HG02763 (cell line): ENCODE results near the gene STAT1.

Source experiments
- ATAC-seq: cut with Tn5 transposase; IDR thresholded peaks from one replicate; pipeline ENCODE4 v1.9.1; 2021; ENCODE audit warnings: mild to moderate bottlenecking, moderate library complexity; ENCODE audit not compliant: unreplicated experiment

STAT1 gene

DNA sequence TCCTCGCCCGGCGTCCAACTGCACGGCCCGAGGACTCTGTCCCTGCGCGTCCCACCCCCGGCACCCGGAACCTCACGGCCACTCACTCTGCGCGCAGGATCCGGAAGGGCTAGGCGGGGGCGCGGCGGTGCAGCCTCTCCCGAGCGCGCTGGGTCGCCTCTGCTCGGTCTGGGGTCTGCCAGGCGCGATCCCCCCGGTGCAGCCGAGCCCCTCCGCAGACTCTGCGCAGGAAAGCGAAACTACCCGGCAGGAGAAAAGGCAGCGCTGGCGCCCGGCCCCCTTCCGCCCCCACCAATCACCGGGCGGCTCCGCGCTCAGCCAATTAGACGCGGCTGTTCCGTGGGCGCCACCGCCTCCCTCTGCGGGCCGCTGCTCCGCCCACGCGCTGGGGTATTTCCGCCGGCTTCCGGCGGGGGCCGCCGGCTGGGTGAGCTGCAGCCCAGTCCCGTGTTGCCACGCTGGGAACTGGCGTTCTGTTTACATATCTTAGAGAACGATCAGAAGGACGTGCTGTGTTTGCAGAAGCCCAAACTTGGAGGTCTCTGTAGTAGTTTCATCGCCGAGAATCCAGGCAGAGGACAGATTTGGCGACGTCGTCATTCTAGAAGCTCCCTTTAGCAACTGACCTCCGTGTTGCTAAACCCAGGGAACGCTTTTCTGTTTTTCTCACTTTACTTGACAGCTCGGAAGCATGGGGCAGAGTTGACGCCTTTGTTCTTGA lies at the start of gene STAT1:
Gene STAT1, minus strand, starts transcription at position 240 of the 721 bp plus-strand sequence. CDS start 4,168 bp downstream, outside the sequence.
- ATAC-seq = peak; percentile 84

DNA sequence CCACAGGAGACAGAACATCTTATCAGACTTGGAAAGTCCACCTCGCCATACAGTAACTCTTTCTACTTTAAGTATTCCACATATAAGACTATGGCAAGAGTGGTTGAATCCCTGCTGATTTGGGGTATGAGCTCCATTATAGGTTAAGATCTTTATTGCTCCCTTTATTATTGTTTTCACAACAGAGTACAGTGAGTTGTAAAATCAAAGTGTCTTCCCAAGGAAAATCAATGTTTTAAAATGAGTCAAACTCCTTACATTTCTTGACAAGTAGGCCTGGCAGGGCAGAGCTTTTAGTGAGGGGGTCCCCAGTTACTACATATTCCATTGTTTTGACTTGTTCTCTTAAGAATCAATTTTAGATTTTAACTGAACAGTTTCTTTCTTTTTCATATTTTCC lies 49.6 kb upstream of the STAT1 start:
- ATAC-seq = no peak

DNA sequence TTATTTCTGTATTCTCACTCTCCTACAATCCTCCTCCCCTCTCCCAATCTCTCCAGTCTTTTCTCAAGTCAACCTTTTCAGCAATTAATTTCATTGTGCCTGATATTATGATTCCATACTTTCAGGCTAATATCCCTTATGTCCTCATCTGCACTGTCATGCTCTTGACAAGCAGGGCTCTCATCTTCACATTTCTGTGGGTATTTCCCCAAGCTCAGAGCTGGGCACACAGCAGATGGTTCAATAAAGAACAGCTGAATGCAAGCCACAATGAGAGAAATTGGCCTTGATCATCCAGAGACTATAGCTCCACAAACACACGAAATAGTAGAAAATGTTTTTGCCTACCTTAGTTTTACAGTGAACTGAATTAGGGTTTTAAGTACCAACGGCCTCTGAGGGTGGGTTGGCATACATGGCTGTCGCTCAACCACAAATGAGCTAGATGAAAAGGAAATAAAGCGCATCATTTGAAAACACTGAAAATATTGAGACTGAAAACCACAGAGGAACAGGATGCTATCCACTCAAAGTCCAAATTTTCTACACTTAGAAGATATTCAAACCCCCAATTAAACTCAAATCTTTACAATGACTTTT lies 47.5 kb upstream of the STAT1 start:
- ATAC-seq = no peak

DNA sequence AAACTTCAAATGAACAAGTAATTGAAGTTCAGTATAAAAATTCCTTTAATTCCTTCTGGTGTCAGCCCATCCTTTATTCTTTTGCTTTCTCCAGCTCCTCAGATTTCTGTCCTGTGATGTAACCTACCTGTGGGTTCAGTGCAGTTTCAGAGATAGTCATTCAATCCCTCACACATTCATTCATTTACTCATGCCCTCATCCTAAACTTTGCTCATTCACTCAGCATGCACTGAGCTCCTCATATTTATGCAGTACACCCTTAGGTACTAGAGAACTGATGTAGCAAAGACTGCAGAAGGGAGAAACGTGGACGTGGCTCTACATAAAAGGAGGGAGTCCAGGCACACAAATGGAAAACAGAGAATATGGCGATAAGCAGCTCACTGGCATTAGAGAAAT lies 45.3 kb upstream of the STAT1 start:
- no peak for ATAC-seq

DNA sequence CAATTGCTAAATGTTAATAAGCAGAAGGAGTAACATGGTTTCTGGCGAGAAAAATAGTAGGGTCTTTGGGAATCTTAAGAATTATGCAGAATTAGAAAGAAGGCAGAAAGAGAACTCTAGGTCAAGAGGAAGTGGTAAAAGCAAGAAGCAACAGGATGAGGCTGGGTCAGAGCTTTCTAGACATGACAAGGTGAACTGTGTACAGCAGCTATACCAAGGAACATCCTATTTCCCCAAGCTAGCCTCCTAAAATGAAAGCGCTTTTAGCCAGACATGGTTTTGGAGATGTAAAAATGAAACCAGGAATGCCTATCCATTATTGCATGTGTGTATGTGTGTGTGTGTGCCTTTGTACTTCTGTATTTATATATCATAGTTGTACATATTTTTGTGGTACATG lies 42.3 kb upstream of the STAT1 start:
- no peak for ATAC-seq

DNA sequence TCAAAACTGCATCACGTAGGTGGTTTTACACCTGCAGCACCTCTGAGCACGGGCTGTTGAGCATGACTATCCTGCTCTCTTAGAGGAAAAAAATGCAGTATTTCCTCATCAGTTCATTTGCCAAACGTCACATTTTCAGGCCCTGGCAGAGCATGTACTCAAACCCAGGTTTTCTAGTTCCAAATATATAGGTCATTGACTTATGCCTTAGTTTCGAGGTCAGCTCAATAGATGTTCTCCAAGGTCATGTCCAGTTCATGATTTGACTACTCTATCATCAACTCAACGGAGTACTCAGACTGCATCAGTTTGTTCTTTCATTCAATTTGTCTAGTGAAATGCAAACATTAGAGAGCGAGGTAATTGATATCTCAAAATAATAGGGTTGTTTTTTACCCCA lies 39.3 kb upstream of the STAT1 start:
- ATAC-seq = no peak

DNA sequence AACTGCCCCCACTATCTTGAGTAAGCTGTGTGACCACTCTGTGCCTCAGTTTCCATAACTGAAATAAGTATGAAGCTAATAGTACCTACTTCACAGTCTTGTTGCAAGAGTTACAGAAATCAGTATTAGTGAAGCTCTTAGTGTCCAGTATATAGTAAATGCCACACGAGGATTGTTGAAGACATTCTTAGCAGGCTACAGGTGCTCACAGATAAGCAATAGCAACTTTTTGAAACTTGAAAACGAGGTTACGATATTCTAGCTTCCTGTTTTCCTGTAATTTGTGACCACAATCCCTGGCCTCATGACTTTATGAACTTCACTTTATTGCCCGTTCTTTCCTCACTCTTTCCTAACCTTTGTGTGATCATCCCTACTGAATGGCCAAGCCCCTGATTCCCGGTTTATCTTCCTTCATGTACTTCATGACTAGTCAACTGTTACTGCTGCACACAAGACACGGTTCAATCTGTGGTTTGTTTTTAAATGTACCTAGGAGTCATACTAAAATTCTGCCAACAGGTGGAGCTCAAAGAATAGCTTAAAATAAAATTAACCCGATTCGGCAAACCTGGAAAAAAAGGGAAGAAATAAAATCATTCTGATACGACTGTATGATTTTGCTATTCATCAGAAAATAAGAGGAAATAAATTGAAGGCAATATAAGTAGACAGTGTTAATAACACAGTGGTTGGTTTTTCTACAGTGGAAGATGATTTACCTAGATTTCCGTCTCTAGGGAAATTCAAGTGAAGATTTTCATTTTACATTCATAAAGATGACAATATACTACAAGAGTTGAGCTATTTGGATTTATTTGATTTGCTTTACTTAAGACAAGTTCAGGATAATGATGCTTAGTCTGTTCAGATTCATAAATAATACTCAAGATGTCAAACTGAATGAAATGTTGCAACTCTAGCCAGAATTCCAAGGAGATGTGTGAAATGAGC lies 38.1 kb upstream of the STAT1 start:
- ATAC-seq = peak; percentile 46

DNA sequence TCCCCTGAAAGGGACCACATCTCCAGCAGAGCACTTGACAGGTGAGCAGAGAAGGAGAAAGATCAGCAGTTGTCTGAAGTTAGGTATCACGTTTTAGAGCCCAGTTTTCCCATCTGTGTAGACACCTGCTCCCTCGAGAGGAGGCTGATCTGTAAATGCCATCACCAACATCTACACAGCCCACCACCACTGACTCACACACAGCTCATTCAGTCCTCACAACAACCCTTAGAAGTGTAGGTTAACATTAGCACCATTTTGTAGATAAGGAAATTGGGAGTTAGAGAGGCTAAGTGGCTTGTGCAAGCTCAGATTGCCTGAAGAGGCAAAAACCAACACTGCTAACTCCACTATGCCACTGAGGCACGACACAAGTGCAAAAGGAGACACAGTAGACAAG lies 37.2 kb upstream of the STAT1 start:
- ATAC-seq = no peak

DNA sequence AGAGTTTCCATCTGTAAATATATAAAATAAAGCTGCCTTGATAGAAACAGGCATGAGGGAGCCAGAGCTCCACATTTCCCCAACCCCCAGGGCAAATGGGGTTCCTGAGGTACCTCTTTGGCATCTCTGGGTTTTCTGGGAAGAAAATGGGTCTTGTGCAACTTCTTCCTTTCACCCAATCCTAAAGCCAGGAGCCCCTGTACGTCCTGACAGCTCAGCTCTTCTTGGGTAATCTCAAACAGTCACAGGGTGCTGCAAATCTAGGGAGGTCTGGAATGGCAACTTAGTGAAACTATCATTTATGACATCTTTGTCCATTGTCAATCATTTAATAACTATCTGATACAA lies 36.6 kb upstream of the STAT1 start:
- ATAC-seq = no peak

DNA sequence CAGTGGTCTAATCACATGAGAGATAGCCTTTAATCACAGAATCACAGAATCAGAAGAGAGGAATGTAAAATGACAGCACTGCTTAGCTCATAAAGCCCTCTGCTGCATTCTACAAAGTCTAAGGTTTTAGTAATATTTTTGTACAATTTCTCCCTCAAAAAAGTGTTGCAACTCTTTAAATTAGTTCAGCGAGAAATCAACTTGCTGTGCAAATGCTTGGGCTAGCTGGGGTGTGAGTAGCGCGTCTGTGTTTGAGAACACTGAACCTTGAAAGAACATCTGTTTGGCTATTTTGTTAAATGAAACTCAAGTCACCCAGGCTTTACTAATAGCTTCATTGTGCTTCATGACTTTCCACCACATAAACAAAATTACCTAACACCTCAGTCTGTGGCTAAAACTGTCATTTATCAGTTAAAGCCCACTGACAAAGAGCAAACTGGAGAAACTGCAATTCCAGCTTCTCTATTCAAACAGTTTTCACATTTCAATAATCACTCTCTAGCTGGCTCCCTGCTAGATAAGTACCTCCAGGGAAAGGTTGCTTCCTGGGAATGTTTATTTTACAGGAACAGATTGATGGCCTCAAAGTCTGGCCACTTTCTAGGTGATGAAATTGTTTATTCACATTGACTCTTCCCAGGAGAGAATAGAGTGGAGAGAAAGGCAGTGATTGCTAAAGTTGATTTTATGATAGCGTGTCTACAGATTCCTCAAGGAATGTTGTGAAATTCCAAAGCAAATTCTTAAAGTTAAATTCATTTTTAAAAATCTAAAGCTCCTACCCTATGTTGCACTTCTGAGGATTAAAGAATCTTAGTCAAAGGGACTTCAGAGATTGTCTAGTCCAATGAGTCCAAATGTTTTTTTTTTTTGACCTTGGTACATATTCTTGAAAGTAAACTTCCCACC lies 36.0 kb upstream of the STAT1 start:
- peak; percentile 73 for ATAC-seq

DNA sequence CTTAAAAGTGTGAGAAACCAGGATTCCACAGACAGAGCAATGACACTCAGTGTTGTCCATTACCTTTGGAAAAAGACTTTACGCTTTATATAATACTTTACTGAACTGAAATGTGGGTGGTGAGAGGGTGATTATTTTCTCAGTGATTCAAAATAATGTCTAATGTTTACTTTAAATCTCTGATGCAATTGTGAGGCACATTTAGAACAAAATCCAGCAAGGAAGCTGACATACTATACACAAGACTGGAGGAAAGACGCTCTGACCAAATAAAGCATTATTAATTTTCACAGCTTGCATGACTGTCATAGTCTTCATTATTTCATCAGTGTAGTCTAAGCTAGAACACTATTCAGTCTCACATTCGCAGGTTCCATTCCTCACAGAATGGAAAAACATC lies 34.1 kb upstream of the STAT1 start:
- no peak for ATAC-seq

DNA sequence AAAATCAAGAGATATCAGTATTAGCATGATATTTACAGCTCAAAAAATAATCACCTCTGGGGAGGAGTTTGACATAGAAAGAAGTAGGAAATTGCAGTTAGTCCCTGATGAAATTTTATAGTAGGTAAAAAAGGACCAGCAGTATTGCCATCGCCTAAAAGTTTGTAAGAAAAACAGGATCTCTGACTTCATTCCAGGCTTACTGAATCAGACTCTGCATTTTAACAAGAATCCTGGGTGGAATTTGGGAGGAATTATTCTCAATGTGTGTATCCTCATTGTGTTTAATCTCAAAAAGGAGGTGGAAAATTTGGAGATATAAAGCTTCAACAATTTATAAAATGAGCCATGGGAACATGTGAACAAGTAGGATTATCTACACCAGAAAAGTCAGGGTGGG lies 31.2 kb upstream of the STAT1 start:
- ATAC-seq = no peak

DNA sequence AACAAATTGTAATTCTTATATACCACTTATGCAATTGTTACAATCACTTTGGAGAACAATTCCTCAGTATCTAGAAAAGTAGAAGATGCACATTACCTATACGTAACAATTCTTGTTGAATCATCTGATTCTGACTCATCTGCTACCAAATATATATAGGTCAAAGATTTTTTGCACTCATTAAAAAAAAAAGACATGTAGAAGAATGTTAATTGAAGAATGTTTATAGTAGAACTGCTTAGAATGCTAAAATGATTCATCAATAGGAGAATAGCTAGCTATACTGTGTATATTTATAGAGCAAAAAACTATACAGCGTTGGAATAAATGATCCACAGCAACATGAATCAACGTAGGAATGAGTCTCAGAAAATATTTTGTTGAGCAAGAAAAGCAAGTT lies 29.5 kb upstream of the STAT1 start:
- no peak for ATAC-seq

DNA sequence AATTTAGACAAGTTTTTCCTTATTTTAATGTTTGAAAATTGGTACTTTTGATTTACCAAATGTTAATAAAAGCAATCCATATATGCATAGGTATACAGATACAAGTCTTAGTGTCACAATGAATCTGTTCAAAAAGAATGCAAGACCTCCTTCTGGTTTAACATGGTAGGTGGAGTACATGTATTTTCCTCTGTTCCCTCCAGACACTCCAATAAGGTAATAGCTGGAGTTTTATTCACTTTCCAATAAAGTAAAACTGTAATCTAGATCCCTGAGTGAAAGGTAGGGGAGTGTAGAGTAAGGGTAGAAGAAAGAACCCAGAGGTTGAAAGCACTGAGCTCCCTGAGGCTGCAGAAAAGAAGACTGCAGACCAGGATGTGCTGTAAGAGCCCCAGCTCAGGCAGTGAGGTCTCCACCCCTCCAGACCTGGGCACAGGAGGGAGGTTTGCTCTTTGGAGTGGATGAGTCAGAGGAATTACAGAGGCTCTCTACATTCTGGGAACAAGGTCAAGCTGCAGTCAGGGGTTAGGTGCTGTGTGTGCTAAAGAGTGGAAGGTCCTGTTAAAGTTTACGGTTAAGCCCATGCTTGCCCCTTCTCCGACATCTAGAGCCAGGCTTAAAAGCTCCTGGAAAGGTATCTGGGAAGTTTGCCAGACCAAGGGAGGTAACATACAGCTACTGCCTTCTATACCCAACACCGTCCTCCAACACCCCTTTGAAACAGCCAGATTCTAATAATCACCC lies 27.6 kb upstream of the STAT1 start:
- ATAC-seq = no peak

DNA sequence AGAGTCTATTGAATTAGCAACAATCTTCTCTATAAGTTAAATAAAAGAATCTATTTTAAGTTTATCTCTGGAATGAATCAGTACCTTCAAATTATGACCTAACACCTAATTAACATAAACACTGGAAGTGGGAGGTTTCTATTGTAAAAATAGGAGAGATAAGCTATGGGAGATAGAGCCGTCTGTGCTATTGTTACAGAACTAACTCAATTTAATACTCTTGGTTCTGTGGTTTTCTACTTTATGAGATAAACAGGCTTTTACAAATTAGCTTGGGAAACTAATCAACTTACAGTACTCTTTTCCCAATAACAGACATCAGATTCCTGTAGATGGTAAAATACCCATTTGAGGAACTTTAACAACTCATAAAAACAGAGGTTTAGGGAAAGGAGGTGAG lies 25.6 kb upstream of the STAT1 start:
- no peak for ATAC-seq

DNA sequence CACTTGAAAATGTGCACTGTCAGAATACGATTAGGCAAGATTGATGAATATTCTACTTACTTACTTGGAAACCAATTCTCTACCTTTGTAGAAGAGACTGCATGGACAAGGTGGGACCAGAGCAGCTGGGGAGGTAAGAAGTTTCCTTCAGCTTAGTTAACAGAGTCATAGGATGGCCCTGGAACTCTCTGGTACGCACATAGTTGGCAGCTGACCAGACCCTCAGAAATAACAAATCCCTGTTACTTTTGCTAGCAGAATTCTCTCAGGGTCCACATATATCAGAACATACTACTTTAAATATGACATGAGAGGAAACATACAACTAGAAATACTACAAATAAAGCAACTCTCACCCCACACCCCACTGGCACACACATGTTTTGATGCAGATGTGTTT lies 24.8 kb upstream of the STAT1 start:
- ATAC-seq = no peak

DNA sequence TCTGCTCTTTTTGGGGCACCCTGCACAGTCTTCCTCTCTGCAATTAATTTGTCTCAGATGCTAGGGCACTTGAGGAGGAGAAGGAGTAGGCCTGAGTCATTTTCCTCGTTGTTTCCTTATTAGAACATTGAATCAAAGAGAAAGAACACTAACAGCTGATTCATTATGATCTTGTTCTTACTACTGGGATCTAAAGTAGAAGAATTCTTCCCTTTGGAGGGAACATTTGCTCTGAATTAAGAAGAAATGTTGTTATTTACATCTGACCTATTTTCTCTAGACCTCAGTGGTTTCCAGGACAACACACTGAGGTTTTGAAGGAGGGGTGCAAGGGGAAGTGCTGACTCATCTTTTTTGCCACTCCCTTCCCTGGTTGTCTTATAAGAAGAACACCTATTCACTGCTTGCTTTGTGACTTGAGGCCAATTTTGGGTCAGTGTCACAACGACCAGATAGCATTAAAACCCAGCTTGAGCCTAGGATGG lies 24.3 kb upstream of the STAT1 start:
- no peak for ATAC-seq

DNA sequence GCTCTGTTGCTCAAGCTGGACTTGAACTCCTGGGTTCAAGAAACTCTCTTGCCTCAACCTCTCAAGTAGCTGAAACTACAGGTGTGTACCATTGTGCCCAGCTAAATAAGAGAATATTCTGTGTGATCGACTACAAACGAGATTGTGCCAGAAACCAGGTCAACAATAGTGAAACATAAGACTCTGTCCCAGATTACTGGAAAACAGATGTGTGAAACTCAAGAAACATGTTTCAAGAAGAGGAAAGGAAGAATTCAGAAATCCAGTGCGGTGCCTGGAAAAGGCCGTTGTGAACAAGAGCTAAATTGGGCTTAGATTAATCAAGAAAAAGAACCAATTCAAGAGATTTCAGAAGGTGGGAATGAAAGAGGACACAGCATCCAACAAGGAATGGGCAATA lies 23.4 kb upstream of the STAT1 start:
- ATAC-seq = no peak

DNA sequence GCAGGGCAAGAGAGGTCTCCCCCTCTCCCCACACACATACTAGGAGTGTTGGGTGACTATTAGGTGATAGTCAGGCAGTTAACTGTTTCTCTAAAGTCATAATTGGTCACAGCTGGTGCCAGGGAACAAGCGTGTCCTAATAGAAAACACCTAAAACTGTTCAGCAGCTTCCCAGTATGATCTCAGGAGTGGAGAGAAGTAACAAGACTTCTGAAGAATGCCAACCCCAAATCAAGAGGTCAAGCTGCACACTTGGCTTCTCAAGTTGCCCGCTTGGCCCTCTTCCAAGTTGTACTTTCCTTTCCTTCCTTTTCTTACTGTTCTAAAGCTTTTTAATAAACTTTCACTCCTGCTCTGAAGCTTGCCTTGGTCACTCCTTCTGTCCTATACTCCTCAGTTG lies 22.4 kb upstream of the STAT1 start:
- no peak for ATAC-seq
